Panc1 (cell line): ENCODE data around the gene CEL. TPM values are rescaled to one million over a fixed set of nuclear protein-coding genes. Genes with fewer than 3 reads are reported as not detected.
A peak's percentile ranks its signal among the peaks of the same experiment; 100 is the strongest.

Source experiments
- ATAC-seq: fragments of 200-7000 bp; cut with Tn5 transposase; 2 replicates; pipeline ENCODE4 v1.9.1; 2020; ENCODE audit warnings: mild to moderate bottlenecking, moderate library complexity
- BruUV-seq: library from RNA; stranded (reverse); fragments of 400-500 nt; replicated peaks from 2 replicates; lab custom pipeline; 2021; lab: Mats Ljungman, UMichigan
- CTCF ChIA-PET: fragments of 300-600 bp; sonication (Branson Sonifier 250); formaldehyde crosslinking; loops from one replicate; lab custom pipeline; 2022; ENCODE audit warnings: antibody characterized with exemption; lab: Charles Lee
- POLR2A ChIA-PET: fragments of 300-600 bp; sonication (Branson Sonifier 250); formaldehyde crosslinking; loops from one replicate; lab custom pipeline; 2022; ENCODE audit warnings: antibody characterized with exemption; lab: Charles Lee
- DNase-seq: peaks from one replicate; pipeline ENCODE4 v3.0.0-alpha.2; 2010; ENCODE audit warnings: low read depth, low spot score
- H3K27ac ChIP-seq: 2 replicates; pipeline ENCODE4 v1.5.1; 2011; ENCODE audit warnings: mild to moderate bottlenecking, low read length, inconsistent platforms
- H3K27me3 ChIP-seq: fragments of 200-500 bp; sonication (Bioruptor generic); 2 replicates; pipeline ENCODE4 v1.6.0; 2014; ENCODE audit warnings: low read length, inconsistent platforms; ENCODE audit not compliant: control insufficient read depth, insufficient read depth
- H3K36me3 ChIP-seq: fragments of 200-500 bp; sonication (Bioruptor generic); 2 replicates; pipeline ENCODE4 v1.5.1; 2014; ENCODE audit warnings: inconsistent platforms, mild to moderate bottlenecking, low read length, moderate library complexity; ENCODE audit not compliant: control insufficient read depth, insufficient read depth
- H3K4me1 ChIP-seq: 2 replicates; pipeline ENCODE4 v1.5.1; 2011; ENCODE audit warnings: inconsistent platforms, mild to moderate bottlenecking, low read length, moderate library complexity; ENCODE audit not compliant: control insufficient read depth, insufficient read depth
- H3K4me3 ChIP-seq, 2 experiments: 2 replicates each; pipeline ENCODE4 v1.5.1; 2011 to 2012; ENCODE audit warnings: low read depth in 2 of 2, low read length in 2 of 2, mild to moderate bottlenecking in 2 of 2, inconsistent platforms in 1 of 2, moderate library complexity in 1 of 2
- H3K9me3 ChIP-seq: fragments of 200-500 bp; sonication (Bioruptor generic); 2 replicates; pipeline ENCODE4 v1.5.1; 2014; ENCODE audit warnings: low read depth, mild to moderate bottlenecking, inconsistent platforms, low read length, moderate library complexity; ENCODE audit not compliant: control insufficient read depth, insufficient read depth
- POLR2AphosphoS5 ChIP-seq: IDR thresholded peaks from 2 replicates; pipeline ENCODE4 v1.6.1; 2012; ENCODE audit warnings: mild to moderate bottlenecking, low read depth, low read length, moderate library complexity
- REST ChIP-seq, 2 experiments: IDR thresholded peaks; 2 replicates each; pipeline ENCODE4 v1.6.1; 2011 to 2012; ENCODE audit warnings: low read depth in 2 of 2, control low read depth in 1 of 2, low read length in 1 of 2, mild to moderate bottlenecking in 1 of 2, moderate library complexity in 1 of 2; ENCODE audit not compliant: insufficient read depth in 1 of 2
- SIN3A ChIP-seq: IDR thresholded peaks from 2 replicates; pipeline ENCODE4 v1.6.1; 2012; ENCODE audit warnings: low read depth, mild to moderate bottlenecking, low read length, moderate library complexity, borderline replicate concordance; ENCODE audit not compliant: insufficient read depth
- TCF7L2 ChIP-seq: IDR thresholded peaks from 2 replicates; pipeline ENCODE4 v1.6.1; 2011; ENCODE audit warnings: mild to moderate bottlenecking, low read depth, low read length, inconsistent platforms
- in situ Hi-C: cut with HindIII; loops from 2 replicates; pipeline ENCODE4 v1.10.0; 2016; ENCODE audit warnings: low sequenced_read_pairs, low pct_unique_long_range_greater_than_20kb
- intact Hi-C: fragments of 100-400 bp; cut with micrococcal nuclease; formaldehyde crosslinking; loops from one replicate; pipeline ENCODE4 v1.10.0; 2022; ENCODE audit not compliant: unreplicated experiment
- total RNA-seq: library from RNA; stranded (reverse); gene quantifications from one replicate; pipeline ENCODE4 v1.2.1, GENCODE V29; 2021; ENCODE audit not compliant: unreplicated experiment
- TF ChIP-seq, protein P1 (sequence below): fragments of 450-650 bp; IDR thresholded peaks from 2 replicates; pipeline ENCODE4 v1.5.1; 2017; ENCODE audit warnings: mild to moderate bottlenecking

CEL gene
- total RNA-seq, 1 experiment from 2014 or later = 4.3 TPM

DNA sequence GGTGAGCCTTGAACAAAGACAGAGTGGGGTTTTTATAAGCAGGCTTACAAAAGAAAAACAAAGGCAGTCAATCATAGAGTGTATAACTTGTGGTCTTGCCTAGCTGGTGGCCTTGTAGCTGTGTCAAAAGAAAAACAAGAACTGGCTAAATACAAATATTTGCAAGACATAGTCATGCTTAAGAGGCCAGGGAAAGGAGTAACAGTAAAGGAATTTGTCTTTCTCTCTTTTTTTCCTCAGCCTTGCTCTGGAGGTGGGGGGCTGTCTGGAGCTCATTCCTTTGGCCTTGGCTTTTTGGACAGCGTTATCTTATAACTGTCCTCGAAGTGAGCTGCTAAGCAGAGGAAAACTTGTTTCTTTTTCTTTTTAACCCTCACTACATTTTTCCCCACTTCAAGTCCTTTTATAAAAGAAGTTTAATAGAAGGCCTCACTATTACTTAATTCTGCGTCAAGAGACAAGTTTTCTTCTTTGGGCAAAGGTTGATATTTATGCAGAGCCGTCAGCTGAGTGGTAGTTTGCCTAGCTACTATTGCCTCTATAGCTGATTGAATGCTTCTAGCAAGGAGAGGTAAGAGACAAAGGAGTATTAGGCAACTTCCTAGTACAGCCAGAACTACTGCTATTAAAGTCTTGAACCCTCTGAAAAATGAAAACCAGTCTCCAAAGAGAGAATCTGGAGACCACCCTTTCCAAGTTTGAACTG, 14.3 kb downstream of the CEL start:
- DNase-seq = peak; percentile 17
- in situ Hi-C loops (no loop called here), intact Hi-C loops (no loop called here)
- no peak for TF ChIP-seq TCF7L2
- TF ChIP-seq, protein P1, sequence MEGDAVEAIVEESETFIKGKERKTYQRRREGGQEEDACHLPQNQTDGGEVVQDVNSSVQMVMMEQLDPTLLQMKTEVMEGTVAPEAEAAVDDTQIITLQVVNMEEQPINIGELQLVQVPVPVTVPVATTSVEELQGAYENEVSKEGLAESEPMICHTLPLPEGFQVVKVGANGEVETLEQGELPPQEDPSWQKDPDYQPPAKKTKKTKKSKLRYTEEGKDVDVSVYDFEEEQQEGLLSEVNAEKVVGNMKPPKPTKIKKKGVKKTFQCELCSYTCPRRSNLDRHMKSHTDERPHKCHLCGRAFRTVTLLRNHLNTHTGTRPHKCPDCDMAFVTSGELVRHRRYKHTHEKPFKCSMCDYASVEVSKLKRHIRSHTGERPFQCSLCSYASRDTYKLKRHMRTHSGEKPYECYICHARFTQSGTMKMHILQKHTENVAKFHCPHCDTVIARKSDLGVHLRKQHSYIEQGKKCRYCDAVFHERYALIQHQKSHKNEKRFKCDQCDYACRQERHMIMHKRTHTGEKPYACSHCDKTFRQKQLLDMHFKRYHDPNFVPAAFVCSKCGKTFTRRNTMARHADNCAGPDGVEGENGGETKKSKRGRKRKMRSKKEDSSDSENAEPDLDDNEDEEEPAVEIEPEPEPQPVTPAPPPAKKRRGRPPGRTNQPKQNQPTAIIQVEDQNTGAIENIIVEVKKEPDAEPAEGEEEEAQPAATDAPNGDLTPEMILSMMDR = no peak
- no peak for TF ChIP-seq SIN3A
- TF ChIP-seq REST (IDR thresholded peaks at IDR 0.05; ENCODE audit: insufficient read depth in 1 of 2, low read depth in 2 of 2, low read length in 1 of 2) = no peak
- no peak for TF ChIP-seq POLR2AphosphoS5
- Histone ChIP-seq H3K27me3 (0 out of 2 replicates have a peak, but pooled peaks cover 2% of the 10 kb centered on the region), H3K36me3 (no peaks in the 10 kb centered on the region), H3K4me1 (no peaks in the 10 kb centered on the region), H3K4me3 (no peak overlapping the region), H3K9me3 (no peaks in the 10 kb centered on the region), H3K27ac (no peak overlapping the region)
- ATAC-seq = peak; percentile 62; the same call in 1 of the 2 replicates
- POLR2A ChIA-PET = interaction anchor here (0.6 kb wide), 1 partner anchor 10 kb away, joined by 3 read pairs; no protein-coding TSS in a partner anchor
- CTCF ChIA-PET = interaction anchor here (0.8 kb wide), 1 partner anchor 204 kb away, joined by 6 read pairs; no protein-coding TSS in a partner anchor
- no TSS peak for BruUV-seq

- ChIA-PET CTCF (interaction anchor here (0.6 kb wide), 1 partner anchor 28 kb away, joined by 3 read pairs; no protein-coding TSS in a partner anchor), POLR2A (interaction anchor here (0.6 kb wide), 1 partner anchor 9 kb away, joined by 3 read pairs; no protein-coding TSS in a partner anchor)
- no peaks in the 10 kb centered on the region for H3K9me3 ChIP-seq
Observed at GRCh38 chr9:133076691-133077090, 14.9 kb downstream of the CEL start.

More at GRCh38 chr9:133076691-133077090, 14.9 kb downstream of the CEL start:
- Histone ChIP-seq H3K27me3 (0 out of 2 replicates have a peak, but pooled peaks cover 2% of the 10 kb centered on the region), H3K36me3 (no peaks in the 10 kb centered on the region), H3K27ac (no peak overlapping the region), H3K4me1 (no peaks in the 10 kb centered on the region), H3K4me3 (no peak overlapping the region)
- no peak for DNase-seq
- intact Hi-C loops = no loop called here
- in situ Hi-C loops = no loop called here
- BruUV-seq = no TSS peak
- TF ChIP-seq SIN3A (no peak), TCF7L2 (no peak), POLR2AphosphoS5 (no peak), REST (IDR thresholded peaks at IDR 0.05; ENCODE audit: insufficient read depth in 1 of 2, low read depth in 2 of 2, low read length in 1 of 2) (no peak)
- TF ChIP-seq, protein P1 = no peak
- ATAC-seq = no peak
